Mucosa of stomach (tissue), 1 donor: ENCODE results near the gene ZNF155.

Experiments used
- H3K27me3 ChIP-seq: one replicate; pipeline ENCODE4 v1.7.0; 2013; ENCODE audit warnings: mild to moderate bottlenecking, low read length; ENCODE audit not compliant: control insufficient read depth, insufficient read depth
- H3K36me3 ChIP-seq: one replicate; pipeline ENCODE4 v1.7.0; 2013; ENCODE audit warnings: low read length; ENCODE audit not compliant: control insufficient read depth, insufficient read depth
- H3K4me1 ChIP-seq: one replicate; pipeline ENCODE4 v1.7.0; 2013; ENCODE audit warnings: mild to moderate bottlenecking, low read length; ENCODE audit not compliant: control insufficient read depth, insufficient read depth
- H3K4me3 ChIP-seq: one replicate; pipeline ENCODE4 v1.7.0; 2013; ENCODE audit warnings: low read length
- H3K9ac ChIP-seq: one replicate; pipeline ENCODE4 v1.7.0; 2013; ENCODE audit warnings: mild to moderate bottlenecking, low read length, moderate library complexity
- H3K9me3 ChIP-seq: one replicate; pipeline ENCODE4 v1.7.0; 2013; ENCODE audit warnings: mild to moderate bottlenecking, low read length, moderate library complexity; ENCODE audit not compliant: control insufficient read depth
- donor health status: Pancreatic carcinoma.

The ZNF155 gene

DNA sequence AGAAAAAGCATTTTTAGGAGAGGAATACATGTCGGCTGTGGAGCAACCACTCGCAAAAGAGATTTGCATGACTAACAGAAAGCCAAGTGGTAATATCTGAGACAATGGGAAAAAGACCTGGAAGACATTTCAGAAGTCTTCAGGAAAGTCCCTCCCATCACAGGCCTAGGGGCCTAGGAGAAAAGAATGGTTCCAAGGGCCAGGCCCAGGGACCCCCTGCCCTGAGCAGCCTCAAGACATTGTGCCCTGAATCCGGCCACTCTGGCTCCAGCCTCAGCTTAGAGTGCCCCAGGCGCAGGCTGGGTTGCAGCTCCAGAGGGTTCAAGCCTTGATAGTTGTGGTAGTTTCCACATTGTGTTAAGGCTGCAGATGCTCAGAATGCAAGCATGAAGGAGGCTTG lies 23.6 kb upstream of the ZNF155 start:
- Histone ChIP-seq H3K27me3 (no peaks in the 10 kb centered on the region), H3K4me3 (peak overlapping the region; percentile 44), H3K36me3 (peaks cover 16% of the 10 kb centered on the region), H3K4me1 (no peaks in the 10 kb centered on the region), H3K9me3 (peaks cover 31% of the 10 kb centered on the region), H3K9ac (no peak overlapping the region)

DNA sequence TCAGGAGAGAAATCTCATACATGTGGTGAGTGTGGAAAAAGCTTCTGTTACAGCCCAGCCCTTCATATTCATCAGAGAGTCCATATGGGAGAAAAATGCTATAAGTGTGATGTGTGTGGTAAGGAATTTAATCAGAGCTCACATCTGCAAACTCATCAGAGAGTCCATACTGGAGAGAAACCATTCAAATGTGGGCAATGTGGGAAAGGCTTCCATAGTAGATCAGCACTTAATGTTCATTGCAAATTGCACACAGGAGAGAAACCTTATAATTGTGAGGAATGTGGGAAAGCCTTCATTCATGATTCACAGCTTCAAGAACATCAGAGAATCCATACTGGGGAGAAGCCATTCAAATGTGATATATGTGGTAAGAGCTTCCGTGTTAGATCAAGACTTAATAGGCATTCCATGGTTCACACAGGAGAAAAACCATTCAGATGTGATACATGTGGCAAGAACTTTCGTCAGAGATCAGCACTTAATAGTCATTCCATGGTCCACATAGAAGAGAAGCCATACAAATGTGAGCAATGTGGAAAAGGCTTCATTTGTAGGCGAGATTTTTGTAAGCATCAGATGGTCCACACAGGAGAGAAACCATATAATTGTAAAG lies 17.8 kb upstream of the ZNF155 start:
- peak overlapping the region; percentile 14 for H3K4me3 ChIP-seq
- peaks cover 57% of the 10 kb centered on the region for H3K9me3 ChIP-seq
- no peaks in the 10 kb centered on the region for H3K27me3 ChIP-seq
- H3K36me3 ChIP-seq = peaks cover 31% of the 10 kb centered on the region
- no peak overlapping the region for H3K9ac ChIP-seq
- H3K4me1 ChIP-seq = no peaks in the 10 kb centered on the region

DNA sequence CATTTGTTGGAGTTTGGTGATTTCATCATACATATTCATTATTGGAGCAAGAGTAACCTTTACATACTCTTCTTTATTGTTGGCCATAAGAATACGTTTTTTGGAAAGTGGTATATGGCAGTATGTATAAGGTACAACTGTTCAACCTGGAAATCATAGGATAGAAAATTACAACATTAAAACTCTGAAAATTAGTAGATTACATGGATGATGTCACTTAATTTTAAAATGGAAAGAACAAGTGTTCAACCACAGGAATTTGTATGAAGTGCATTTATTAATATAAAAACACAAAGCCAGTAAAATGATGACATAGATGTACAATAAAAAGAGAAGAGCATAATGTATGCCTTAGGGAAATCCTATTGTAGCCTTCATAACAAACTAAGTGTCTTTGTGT lies 7.3 kb upstream of the ZNF155 start:
- Histone ChIP-seq H3K4me1 (no peaks in the 10 kb centered on the region), H3K4me3 (no peak overlapping the region), H3K27me3 (no peaks in the 10 kb centered on the region), H3K9ac (no peak overlapping the region), H3K36me3 (no peaks in the 10 kb centered on the region), H3K9me3 (no peaks in the 10 kb centered on the region)

DNA sequence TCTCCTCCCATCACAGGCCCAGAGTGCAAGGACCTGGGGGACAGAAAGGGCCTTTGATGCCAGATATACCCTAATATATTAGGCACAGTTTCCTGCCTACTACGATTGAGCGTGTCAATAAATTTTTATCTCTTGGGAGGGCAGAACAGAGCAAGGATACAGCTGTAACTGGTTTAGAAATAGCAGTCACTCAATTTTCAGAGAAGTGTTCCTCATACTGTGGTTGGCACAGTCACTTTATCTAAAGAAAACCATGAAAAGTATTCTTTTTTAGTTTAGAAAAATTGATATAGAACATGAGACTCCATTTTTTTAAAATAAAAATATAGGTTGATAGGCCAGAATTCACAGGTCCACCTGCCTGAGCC lies 460 bp upstream of the ZNF155 start:
- no peaks in the 10 kb centered on the region for H3K36me3 ChIP-seq
- H3K4me1 ChIP-seq = no peaks in the 10 kb centered on the region
- H3K9ac ChIP-seq = no peak overlapping the region
- peak overlapping the region; percentile 42 for H3K4me3 ChIP-seq
- H3K27me3 ChIP-seq = no peaks in the 10 kb centered on the region
- no peaks in the 10 kb centered on the region for H3K9me3 ChIP-seq

DNA sequence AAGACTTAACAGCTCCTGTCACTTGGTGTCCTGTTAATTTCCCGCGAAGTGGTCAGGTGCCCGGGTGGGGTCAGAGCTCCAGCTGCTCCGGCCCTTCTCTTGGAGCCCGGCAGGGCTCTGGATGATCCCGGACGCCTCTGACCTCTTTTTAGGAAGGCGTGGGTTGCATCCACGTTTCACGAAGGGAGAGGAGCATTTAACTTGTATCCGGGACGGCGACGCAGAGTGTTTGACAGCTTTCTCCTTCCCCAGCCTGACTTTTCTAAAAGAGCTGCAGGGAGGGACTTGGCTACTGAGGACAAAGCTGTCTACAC lies 656 bp downstream of the ZNF155 start:
- no peaks in the 10 kb centered on the region for H3K27me3 ChIP-seq
- H3K36me3 ChIP-seq = no peaks in the 10 kb centered on the region
- peak overlapping the region; percentile 59 for H3K9ac ChIP-seq
- H3K4me1 ChIP-seq = no peaks in the 10 kb centered on the region
- H3K9me3 ChIP-seq = no peaks in the 10 kb centered on the region
- H3K4me3 ChIP-seq = peak overlapping the region; percentile 42

DNA sequence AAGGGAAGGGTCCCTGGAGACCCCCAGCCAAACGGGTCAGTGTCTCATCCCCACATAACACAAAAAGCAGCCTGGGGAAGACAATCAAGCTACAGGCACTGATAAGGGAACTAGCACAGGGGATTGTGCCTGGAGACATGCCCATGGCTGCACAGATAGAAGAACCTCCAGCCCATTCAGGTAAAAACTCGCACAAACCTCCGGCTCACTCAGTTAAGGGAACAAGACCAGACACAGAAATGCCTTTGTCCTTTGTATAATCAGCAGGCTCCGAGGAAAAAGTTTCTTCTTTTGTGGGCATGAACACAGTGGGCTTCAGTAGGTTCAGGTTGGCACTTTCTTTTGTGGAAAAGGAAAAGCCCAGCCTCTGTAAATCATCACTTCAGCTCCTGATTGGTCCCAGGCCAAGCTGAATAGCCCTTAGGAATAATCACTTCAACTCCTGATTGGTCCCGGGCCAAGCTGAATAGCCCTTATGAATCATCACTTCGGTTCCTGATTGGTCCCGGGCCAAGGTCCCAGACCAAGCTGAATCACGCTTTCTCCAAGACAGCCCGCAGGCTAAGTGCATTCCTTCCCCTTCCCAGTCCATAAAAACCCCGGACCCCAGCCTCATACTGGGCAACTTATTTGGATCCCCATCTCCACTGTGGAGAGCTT lies 13.8 kb downstream of the ZNF155 start:
- H3K4me3 ChIP-seq = no peak overlapping the region
- no peaks in the 10 kb centered on the region for H3K36me3 ChIP-seq
- H3K9ac ChIP-seq = no peak overlapping the region
- H3K27me3 ChIP-seq = no peaks in the 10 kb centered on the region
- no peaks in the 10 kb centered on the region for H3K9me3 ChIP-seq
- H3K4me1 ChIP-seq = no peaks in the 10 kb centered on the region

DNA sequence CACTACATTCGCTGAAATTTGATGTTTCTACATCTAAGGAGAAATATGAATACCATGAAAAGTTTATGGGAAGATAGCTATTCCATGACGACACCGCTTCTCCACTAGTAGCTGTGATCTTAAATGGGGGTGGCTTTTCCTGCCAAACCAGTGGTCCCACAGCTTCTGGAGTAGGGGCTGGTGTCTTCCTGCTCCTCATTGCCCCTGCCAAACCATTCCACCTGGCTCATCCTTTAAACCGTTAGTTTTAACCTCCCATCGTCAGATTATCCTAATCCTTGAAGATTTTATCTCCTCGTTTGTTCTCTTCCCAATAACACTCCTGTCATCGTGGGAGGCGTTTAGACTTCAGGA lies 18.2 kb downstream of the ZNF155 start:
- H3K4me3 ChIP-seq = peak overlapping the region; percentile 88
- H3K4me1 ChIP-seq = no peaks in the 10 kb centered on the region
- peak overlapping the region; percentile 69 for H3K9ac ChIP-seq
- no peaks in the 10 kb centered on the region for H3K27me3 ChIP-seq
- H3K9me3 ChIP-seq = no peaks in the 10 kb centered on the region
- no peaks in the 10 kb centered on the region for H3K36me3 ChIP-seq

DNA sequence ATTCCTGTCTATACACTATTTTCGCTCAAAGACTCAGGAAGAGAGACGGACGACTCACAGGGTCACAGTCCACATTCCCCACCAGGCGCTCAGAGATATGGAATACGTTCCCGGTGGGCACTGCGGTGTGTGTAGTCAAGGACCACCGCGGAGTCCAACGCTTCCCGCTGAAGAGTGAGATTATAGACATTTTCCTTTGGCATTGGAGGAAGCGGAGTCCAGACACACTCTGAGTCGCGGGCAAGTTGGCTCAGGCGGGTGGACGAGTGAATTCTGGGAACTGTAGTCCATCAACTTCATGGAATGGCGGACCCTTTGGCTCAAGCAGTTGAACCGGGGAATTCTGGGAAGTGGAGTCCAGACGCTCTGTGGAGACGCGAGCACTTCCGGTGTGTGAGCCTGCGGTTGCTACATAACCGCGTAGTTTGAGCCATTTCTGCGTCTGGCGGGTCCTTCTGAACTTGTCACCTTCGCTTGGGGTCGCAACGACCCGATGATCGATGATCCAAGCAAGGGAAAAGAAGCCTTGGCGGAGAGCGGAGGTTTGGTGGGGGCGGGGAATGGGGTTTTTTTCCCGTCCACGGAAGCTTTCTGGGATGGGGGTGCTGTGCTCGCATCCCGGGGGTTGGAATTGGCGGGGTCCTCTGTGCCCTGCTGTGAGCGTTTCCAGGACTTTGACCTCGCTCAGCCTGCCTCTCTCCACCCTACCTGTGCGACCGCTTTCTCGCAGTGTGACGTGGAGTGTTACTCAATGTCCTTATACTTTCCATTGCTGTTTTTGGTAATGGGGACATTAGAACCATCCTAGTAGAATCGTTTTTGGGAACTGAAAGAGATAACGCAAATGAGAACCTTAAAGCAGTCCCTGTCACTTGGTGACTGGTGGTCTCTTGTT lies 18.8 kb downstream of the ZNF155 start, which contains the start of gene ZNF230:
Gene ZNF230, plus strand, starts transcription at position 392 of the 895 bp plus-strand sequence. CDS start 4,122 bp downstream, outside the sequence.
- H3K9me3 ChIP-seq = peaks cover 4% of the 10 kb centered on the region
- peak within 1 kb of the TSS; percentile 69 for H3K9ac ChIP-seq
- peaks cover 3% of the 10 kb centered on the region for H3K36me3 ChIP-seq
- peak within 1 kb of the TSS; percentile 88 for H3K4me3 ChIP-seq
- no peaks in the 10 kb centered on the region for H3K27me3 ChIP-seq
- H3K4me1 ChIP-seq = no peaks in the 10 kb centered on the region

DNA sequence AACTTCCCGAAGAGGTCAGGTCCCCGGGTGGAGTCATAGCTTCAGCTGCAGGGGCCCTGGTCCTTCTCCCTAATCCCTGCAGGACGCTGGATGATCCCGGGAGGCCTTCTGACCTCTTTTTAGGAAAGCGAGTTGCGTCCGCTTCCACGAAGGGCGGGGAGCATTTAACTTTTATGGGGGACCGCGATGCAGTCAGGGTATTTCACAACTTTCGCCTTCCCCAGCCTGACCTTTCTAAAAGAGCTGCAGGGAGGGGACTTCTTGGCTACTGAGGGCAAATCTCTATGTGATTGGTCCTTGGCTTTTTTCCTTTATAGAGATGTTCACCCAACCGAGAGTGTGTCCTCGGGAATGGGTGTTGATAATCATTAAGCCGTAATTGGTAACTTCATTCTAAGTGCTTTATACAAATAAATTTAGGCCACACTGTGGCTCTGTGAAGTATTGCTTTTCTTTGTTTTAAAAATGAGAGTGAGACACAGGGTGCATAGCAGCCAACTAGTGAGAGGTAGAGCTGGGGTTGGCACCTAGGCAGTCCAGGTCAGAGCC lies 19.5 kb downstream of the ZNF155 start:
- Histone ChIP-seq H3K27me3 (no peaks in the 10 kb centered on the region), H3K36me3 (peaks cover 9% of the 10 kb centered on the region), H3K4me3 (peak overlapping the region; percentile 88), H3K9me3 (peaks cover 6% of the 10 kb centered on the region), H3K9ac (peak overlapping the region; percentile 69), H3K4me1 (no peaks in the 10 kb centered on the region)

DNA sequence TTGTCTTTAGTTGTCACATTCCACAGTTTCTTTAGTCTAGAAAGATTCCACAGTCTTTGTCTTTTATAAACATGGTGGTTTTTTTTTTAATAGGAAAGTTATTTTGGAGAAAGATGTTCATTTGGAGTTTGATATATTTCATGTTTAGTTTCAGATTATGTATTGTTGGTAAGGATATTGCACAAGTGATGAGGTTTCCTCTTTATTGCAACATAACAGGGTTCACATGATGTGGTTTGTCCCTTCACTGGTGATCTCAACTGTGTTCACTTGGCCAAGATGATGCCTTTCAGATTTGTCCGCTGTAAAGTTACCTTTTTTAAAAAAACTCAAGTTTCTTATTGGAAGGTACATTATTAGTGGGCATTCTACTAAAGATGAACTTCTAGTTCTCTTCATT lies 22.0 kb downstream of the ZNF155 start:
- H3K27me3 ChIP-seq = no peaks in the 10 kb centered on the region
- no peak overlapping the region for H3K4me3 ChIP-seq
- no peak overlapping the region for H3K9ac ChIP-seq
- peaks cover 23% of the 10 kb centered on the region for H3K36me3 ChIP-seq
- no peaks in the 10 kb centered on the region for H3K4me1 ChIP-seq
- peaks cover 21% of the 10 kb centered on the region for H3K9me3 ChIP-seq

DNA sequence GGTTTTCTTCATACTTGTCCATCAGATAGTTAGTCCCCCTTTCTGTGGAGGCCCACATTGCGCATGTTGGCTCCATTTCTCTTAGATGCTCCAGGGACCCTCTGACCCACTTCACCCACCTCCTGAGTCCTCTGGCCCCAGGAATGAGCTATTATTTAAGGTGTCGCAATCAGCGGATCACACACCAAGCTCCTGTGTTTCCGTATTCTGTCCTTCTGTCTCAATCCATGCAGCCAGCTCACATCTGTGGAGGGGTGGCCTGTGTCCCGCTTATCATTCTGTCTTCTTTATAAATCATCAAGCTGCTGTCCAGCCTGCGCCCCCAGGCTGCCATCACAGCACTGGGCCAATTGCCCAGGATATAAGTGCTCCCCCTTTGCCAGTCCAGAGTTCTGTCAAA lies 23.5 kb downstream of the ZNF155 start:
- Histone ChIP-seq H3K36me3 (peaks cover 30% of the 10 kb centered on the region), H3K9me3 (peaks cover 22% of the 10 kb centered on the region), H3K4me1 (no peaks in the 10 kb centered on the region), H3K27me3 (no peaks in the 10 kb centered on the region), H3K9ac (no peak overlapping the region), H3K4me3 (no peak overlapping the region)

DNA sequence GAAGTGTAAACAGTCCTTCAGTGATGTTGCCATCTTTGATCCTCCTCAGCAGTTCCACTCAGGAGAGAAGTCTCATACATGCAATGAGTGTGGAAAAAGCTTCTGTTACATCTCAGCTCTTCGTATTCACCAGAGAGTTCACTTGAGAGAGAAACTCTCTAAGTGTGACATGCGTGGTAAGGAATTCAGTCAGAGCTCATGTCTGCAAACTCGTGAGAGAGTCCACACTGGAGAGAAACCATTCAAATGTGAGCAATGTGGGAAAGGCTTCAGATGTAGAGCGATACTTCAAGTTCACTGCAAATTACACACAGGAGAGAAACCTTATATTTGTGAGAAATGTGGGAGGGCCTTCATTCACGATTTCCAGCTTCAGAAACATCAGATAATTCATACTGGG lies 26.5 kb downstream of the ZNF155 start:
- Histone ChIP-seq H3K4me3 (no peak overlapping the region), H3K36me3 (peaks cover 30% of the 10 kb centered on the region), H3K4me1 (no peaks in the 10 kb centered on the region), H3K9ac (no peak overlapping the region), H3K9me3 (peaks cover 22% of the 10 kb centered on the region), H3K27me3 (no peaks in the 10 kb centered on the region)
